Stimulated activated CD8-positive, alpha-beta memory T cell treated with anti-CD3 and anti-CD28 coated beads, Interleukin-12 subunit alpha, Interleukin-12 subunit beta, amount 100 ng/mL, for 4 hours (primary cell): Measurements from ENCODE around the gene LMCD1.

Experiments
- DNase-seq: peaks from one replicate; pipeline ENCODE4 v3.0.0-alpha.2; 2020; ENCODE audit warnings: low read depth

Gene LMCD1

DNA sequence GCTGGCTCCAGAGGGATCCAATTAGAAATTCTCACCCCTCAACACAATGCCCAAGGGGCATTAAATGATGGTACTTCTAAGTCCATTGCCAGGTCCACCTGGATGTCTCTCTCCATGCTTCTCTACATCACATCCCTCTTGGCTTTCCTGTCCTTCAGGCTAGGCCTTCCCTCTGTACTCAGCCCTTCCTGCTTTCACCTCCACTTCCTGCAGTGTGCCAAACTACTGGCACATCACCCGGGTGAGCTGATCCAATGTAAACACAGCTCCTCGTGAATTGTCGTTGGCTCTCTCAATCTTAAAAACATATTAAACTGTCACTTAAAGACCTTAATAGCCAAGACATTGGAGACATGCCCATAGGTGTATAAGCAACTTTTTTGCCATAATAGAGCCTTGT is 4.0 kb downstream of the LMCD1 start:
- no peak for DNase-seq

DNA sequence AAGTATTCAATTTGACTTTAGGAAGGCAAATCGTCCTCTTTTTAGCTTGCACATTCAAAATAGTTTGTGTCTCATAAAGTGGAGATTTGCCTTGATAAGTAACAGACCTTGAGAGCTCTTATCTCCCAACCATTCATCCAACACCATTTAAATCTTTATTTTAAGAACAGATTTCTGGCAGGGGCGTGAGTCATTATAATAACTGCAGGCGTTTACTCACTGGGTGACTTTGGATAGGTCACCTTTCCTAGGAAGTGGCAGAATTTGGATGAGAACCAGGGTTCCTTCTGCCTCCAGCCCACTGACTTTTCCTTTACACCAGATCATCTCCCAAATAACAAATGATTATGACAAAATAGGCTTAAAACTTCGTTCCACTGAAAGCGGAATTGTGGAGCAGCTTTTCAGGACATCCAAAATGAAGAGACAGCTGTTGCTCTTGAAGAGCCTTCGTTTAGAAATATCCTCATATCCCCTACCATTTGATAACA is 5.0 kb downstream of the LMCD1 start:
- no peak for DNase-seq

DNA sequence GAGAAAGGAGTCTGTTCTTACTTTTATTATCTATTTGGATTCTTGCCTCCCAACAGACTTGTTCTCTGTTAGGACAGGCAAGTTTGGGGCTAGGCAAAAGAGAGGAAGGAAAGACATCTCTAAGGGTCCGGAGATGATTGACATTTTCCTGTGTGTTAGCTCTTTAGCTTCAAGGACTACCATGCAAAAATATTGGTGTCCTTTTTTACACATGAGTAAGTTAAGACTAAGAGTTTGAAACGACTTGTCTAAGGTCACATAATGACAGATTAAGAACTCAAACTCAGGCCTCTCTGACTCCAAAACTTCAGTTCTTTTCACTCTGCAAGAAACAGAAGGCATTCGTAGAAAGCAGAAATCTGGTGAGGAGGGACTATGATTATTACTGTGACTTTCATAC is 5.9 kb downstream of the LMCD1 start:
- no peak for DNase-seq

DNA sequence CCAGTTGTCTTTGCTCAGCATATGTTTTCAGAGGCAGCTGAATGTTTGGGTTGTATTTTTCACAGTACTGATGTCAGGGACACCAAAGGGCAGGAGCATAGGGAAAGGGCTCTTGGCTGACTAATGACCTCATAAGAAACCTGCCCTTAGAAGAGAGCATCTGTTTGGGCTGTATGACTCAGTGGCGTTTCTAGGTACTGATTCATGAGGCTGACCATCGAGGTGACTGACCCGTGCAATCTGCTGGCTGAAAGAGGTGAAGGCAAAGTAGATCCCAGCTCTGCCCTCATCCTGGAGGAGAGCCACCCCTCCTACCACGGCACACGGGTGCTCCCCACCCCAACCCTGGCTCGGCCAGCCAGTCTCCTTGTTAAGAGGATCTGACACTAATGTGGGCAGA is 8.3 kb downstream of the LMCD1 start:
- no peak for DNase-seq

DNA sequence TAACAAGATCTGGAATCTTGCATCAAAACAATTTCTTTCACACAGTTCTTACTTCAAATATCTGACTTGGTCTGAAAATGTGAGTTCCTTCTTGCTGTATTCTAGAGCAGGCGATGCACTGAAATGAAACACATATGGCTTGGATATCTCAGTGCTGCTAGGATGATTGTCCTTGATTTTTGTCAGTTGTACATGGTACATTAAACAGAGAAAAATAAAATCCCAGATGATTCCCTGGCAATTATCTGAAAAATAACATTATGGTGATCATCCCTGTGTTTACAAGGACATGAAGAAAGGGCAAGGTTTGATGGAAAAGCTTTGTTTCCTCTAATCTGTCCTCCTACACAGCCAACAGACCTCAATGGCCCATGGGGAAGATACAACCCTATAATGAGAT is 10.6 kb downstream of the LMCD1 start:
- DNase-seq: no peak

DNA sequence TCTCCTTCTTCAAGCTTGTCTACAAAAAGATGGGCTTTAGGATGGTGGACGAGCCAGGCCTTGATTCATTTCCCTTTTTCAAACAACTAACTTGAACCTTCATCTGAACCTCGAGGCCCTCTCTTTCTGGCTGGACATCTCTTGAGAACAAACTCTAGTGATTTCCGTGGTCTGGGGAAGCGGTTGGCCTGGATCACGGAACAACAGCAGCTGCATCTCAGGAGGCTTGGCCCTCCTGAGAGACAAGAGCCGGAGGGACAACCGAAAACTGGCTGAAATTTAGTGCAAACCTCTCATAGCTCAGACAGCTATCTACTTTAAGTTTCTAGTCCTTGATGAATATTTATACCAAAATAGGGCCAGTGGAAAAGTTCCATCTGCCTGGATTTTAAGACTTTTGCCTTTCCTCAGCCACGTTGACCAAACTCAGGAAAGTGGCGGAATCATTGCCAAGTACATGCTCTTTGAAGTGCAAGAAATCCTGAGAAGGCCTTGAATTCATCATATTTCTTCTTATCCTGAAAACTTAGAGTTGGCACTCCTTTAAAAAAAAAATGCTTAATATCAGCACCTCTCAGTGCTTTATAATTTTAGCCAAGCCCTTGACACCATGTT is 14.5 kb downstream of the LMCD1 start:
- no peak for DNase-seq

DNA sequence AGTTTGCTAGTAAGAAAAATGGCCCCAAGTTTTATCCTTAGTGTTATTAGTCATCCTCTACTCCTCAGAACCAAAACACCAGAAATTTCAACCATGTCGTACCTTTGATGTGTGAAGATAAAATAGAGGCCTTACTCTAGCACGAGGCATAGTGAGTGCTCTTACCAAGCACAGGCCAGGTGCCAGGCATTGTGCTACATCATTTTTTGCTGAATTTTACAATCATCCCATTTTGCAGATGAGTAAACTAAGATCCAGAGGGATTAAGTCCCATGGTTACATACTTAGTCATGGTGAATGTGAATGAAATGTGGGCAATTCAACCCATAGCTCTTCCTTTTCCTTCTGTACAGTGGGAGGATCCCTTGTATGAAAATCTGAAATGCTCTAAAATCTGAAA is 15.2 kb downstream of the LMCD1 start:
- DNase-seq: no peak

DNA sequence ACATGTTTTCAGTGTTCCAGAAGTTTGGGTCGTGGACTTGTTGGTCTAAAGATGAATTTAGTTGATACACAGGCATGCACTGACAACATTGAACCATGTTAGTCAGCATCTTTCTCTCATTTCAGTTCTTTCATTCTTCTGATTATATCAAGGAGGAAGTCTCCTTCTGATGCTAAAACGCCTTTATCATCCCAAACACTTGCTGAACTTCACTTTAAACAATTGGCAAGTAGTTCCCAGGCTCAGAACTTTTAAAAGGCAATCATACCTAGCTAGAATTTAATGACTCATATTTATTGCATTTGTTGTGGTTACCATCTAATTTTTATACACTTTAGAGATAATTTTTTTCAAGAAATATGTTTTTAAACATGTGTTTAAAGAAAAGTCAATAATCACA is 15.9 kb downstream of the LMCD1 start:
- DNase-seq: no peak

DNA sequence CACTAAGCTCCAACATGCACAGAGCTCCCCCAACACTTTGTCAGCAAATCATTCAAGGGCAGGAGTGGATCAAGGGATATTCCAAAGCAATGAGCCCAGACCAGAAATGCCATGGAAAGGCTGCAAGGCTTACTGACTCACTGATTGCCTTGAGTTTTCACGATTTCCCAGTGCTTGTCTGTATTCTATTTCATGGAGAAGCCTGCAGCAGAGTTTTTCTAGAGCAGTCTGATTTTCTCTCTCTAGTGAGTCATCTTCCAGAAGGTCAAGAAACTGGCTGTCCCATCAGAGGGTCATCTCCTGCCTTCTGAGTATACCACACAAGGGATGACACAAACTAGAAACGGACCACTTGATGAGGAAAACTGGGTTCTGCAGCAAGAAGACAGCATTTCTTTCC is 16.5 kb downstream of the LMCD1 start:
- DNase-seq: no peak

DNA sequence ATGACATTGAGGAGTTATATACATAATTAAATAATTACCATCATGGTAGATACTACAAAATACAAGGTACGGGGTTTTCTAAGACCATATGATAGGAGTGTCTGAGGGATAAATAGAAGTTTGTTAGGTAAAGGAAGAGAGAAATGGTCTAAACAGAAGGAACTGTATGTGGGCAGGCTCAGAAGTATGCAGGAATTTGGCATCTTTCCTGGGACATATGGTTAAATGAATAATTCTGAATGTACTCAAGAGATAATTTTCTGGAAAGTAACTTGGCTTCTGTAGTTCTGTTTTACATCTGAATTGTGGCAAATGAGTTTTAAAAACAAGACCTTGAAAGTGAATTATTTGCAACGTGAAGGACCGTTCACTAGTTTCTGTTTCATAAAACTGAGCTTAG is 17.5 kb downstream of the LMCD1 start:
- DNase-seq: no peak

DNA sequence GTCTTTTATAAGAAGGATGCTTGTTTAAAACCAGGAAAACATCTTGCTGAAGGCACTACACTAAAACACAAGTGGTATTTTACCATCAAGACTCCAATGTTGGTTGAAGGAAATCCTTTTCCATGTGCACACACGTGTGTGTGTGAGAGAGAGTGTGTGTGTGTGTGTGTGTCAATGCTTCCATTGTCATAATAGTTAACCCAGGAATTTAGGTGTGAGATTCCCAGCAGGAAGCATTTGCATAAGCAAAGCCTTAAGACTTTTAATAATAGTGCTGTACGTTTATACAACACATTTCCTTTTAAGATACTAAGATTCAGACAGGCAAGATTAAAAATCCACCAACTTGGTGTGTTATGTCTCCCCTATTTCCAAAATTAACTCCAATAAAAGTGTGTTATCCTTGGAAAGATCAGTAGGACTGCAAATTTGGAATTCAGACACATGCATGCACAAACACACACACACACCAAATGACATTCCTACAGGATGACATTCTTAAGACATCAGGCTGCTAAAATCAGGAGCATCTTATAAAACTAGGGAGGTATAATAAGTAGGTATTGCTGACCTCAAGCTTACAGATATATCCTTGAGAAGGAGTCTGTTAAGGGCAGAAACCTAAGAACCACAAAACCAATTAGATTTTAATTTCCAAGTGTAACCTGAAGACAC is 18.3 kb downstream of the LMCD1 start:
- DNase-seq: no peak

DNA sequence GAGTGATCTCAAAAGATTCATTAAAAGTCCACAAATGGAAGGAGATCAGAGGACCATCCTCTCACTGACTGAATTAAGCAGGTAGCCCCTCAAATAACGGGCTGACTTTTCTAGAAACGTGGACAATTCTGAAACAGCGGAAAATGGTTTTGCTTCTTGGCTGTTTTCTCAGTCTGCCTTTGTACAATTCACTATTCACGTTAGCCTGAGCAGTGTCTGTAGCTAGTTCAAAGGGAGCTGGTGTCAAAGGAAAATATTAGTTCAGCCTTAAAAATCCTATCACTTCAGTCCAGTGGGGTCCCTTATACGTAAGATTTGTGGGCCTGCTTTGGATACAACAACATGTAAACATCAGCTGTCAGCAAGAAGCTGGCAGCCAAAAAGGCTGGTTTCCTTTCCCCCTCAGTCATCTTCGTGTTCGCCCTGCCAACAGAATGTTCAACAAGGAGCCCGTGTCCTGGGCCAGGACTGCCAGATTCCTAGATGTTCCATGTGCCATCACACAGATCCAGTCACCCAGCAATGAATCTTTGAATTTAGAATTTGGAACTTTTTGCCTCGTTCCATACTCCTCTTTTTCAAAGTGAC is 19.3 kb downstream of the LMCD1 start:
- no peak for DNase-seq

DNA sequence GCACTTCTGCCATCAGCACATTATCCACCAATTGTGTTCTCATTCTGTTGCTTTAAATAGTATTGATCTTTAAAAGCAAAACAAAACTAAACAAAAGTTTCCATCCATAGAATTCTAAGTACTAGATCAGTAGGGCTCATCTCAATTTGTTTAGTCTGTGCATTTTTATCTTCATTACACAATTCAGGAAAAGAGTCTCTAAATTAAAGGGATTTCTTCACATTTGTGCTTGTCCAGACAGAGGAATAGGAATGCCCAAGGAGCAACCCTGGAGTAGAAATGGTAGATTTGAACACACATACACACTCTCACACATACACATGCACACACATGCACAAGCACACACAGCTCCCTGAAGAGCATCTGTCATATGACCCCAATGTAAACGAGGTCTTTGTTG is 21.4 kb downstream of the LMCD1 start:
- DNase-seq: no peak

DNA sequence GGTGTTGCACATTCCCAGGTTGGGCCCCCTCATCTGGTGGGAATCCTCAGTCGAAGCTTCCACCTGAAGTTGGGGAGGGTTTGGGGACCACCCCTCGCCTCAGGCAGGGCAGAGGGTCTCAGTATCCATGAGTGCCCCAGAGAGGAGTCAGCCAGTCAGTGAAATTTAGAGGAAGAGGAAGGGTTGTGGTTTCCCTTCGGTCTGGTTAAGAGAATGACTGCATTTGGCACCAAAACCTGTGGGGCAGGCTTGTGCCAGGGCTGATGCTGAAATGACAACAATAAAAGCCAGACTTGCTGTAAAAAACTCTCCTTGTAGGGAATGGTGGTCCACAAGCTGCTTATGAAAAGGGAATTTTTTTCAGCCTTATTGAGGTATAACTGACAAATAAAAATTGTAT is 22.6 kb downstream of the LMCD1 start:
- DNase-seq: no peak

DNA sequence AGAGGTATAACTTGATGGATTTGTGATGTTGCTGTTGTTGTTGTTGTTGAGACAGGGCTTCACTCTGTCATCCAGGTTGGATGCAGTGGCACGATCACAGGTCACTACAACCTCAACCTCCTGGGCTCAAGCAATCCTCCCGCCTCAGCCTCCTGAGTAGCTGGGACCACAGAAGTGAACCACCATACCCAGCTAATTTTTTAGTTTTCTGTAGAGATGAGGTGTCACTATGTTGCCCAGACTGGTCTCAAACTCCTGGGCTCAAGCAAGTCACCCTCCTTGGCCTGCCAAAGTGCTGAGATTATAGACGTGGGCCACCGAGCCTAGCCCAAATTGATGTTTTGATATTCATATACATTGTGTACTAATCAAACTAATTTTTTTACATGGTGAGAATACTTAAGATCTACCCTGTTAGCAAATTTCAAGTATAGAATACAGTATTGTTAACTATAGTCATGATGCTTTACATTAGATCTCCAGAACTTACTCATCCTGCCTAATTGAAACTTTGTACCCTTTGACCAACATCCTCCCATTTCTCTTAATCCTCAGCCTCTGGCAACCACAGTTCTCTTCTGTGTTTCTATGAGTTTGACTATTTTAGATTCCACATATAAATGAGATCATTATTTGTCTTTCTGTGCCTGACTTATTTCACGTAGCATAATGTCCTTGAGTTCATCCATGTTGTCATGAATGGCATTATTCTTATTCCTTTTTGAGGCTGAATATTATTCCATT is 23.2 kb downstream of the LMCD1 start:
- DNase-seq: no peak

DNA sequence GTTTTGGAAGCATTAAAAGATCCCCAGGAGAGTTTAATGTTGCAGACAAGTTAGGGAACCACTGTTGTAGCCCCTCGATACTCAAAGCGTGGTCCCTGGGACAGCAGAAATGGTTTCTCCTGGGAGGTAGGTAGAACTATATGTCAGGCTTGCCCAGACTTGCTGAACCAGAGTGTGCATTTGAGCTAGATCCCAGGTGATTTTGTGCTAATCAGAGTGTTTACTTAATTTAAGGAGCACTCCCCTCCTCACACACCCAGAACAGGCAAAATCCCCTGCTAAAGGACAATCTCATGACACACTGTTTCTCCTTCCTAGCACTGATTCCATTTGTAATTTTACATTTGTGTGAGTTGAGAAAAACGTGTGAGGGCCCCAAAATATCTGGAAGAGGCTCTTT is 24.3 kb downstream of the LMCD1 start:
- no peak for DNase-seq

DNA sequence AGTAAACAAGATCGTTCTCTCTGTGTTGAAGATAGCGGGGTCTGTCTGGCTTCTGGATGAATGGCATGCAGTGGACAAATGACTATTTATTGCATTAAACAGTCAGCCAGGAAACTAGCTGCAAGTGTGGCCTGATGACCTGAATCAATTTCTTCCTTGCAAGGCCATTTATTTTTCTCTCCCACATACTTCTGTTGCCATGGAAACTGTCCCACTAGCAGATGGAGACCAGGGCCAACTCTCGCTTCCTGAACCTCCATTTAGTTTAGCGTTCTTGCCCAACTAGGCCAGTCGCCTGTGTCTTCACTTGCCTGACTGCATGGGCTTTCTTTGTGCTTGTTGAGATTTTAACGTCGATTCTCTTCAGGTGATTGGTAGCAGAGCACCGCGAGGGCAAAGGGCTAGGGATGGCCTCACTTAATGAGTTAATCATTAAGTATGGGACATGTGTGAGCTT is 27.6 kb downstream of the LMCD1 start:
- DNase-seq: no peak

DNA sequence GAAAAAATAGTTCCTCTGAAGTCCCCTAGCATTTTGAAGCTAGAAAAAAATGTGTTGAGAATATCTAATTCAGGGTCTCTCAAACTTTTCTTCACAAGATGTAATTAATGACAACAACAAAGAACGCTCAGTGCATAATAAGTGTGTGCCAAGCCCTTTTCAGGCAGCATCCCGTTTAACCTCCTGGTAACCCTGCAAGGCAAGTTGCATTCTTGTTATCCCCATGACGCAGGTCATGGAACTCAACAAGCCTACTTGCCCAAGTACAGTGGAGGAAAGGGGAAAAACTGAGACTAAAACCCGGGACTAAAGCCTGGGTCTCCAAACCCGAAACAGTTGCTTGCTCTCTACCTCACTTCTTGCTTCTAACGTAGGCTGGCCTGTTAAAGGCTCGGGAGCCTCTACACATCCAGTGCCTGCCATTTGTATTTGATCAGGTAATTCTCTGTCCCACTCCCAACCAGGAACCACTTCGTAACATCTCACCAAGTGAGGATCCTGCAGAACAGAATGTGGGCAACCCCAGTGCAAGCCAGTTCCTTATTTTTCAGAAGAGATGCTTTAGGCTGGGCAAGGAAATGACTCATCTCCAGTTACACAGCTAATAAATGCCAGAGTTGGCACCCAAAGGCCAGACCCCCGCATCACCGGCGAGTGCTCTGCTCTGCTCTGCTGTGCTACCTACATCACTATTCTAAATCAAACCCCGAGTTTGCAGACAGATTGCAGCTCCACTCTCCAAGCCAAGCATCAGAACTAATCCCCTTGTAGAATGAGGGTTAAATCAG is 28.3 kb downstream of the LMCD1 start:
- no peak for DNase-seq

DNA sequence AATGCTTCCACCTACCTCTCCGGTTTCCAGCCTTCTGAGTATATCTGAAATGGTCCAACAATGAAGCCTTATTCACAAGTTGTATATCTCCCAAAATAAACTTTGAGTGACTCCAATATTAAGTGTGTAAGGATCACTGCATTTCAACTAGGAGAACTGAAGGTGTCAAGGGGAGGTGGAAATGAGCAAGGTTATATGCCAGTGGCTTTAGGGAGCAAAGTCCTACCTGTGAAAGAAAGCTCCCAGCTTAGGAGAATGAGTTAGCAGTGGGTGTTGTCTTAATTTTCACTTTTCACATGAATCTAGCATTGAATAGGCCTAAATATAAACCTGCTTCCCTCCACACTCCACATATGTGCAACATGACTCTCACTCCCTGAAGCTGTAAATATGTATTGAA is 29.0 kb downstream of the LMCD1 start:
- no peak for DNase-seq

DNA sequence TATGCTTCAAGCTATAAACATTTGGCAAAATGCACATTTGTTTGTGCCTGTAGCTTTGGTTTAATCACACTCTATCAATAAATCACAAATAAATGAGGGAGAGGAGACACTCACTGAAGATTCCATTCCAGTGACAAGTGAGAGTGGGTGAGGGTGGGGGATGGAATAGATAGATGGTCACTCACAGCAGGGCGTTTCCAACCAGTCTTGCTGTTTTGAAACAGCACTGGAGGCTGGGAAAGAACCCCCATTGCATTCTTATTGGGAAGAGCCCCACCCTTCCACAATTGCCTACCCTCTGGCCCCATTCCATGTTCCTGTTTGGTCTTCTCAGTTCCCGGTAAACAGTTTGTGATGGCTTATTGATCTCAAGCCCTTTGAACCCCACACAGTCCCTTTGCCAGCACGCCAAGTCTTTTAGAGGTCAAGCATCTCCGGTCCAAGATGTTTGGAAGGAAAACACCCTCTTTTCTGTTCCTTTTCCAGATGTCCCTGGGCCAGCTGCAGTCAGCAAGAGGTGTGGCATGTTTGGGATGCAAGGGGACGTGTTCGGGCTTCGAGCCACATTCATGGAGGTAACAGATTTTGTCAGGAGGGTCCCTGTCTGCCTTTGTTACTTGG is 30.7 kb downstream of the LMCD1 start:
- no peak for DNase-seq
